Esophagus squamous epithelium (tissue), 5 donors: ENCODE data around the gene KRTAP10-4. TPM values are rescaled to one million over a fixed set of nuclear protein-coding genes. Genes with fewer than 3 reads are reported as not detected.
A peak's percentile ranks its signal among the peaks of the same experiment; 100 is the strongest.

Experiments
- DNase-seq: peaks from one replicate; lab custom pipeline; 2025; lab: John Stamatoyannopoulos, UW
- H3K27ac ChIP-seq, 4 donors: fragments of 200-600 bp; sonication (generic); one replicate each; pipeline ENCODE4 v1.5.1; 2016 to 2019; ENCODE audit warnings: mild to moderate bottlenecking in 1 of 4
- H3K27me3 ChIP-seq, 4 donors: fragments of 200-600 bp; sonication (generic); 1 replicate in 3 of 4; 2 replicates in 1 of 4; pipeline versions ENCODE4 v1.5.1 to v1.6.0; 2017 to 2021; ENCODE audit warnings: antibody characterized with exemption in 1 of 4
- H3K36me3 ChIP-seq, 3 donors: fragments of 200-600 bp; sonication (generic); one replicate each; pipeline ENCODE4 v1.5.1; 2016 to 2019
- H3K4me1 ChIP-seq, 3 donors: fragments of 200-600 bp; sonication (generic); one replicate each; pipeline ENCODE4 v1.5.1; 2017 to 2019
- H3K4me3 ChIP-seq, 4 donors: fragments of 200-600 bp; sonication (generic); 1 replicate in 3 of 4; 2 replicates in 1 of 4; pipeline ENCODE4 v1.5.1; 2016 to 2019; ENCODE audit warnings: mild to moderate bottlenecking in 2 of 4, moderate library complexity in 1 of 4
- H3K9me3 ChIP-seq, 3 donors: fragments of 200-600 bp; sonication (generic); one replicate each; pipeline ENCODE4 v1.5.1; 2016 to 2019
- CTCF ChIP-seq, 6 experiments: fragments of 450-650 bp in 4 of 6; fragments of 200-600 bp in 2 of 6; sonication (generic) in 2 of 6; IDR thresholded peaks; one replicate each; pipeline ENCODE4 v1.5.1; 2016 to 2019; ENCODE audit warnings: antibody characterized with exemption in 6 of 6, mild to moderate bottlenecking in 4 of 6, moderate library complexity in 4 of 6
- POLR2A ChIP-seq, 4 donors: fragments of 450-650 bp; IDR thresholded peaks; one replicate each; pipeline ENCODE4 v1.6.1; 2017; ENCODE audit warnings: antibody characterized with exemption in 4 of 4, mild to moderate bottlenecking in 4 of 4, moderate library complexity in 3 of 4
- WGBS, 2 donors: methylation state at CpG; one replicate each; pipeline ENCODE4 v1.1.5; 2018; 5-methylcytosine and 5-hydroxymethylcytosine counted together
- intact Hi-C: fragments of 100-400 bp; cut with DNase I; formaldehyde crosslinking; loops from one replicate; pipeline ENCODE4 v1.15.0; 2022
- total RNA-seq, 4 donors: library from RNA; depleted of rRNA; stranded (reverse); fragments of >200 nt; gene quantifications; one replicate each; pipeline ENCODE4 v1.1.0, GENCODE V29; 2016
- donor health status: DM: yes; HTN: yes; CAD: no.

The KRTAP10-4 gene
- total RNA-seq, 4 donors from 2014 or later: not detected

GRCh38 chr21:44542716-44543115, 30.8 kb upstream of the KRTAP10-4 start:
- no peaks in the 10 kb centered on the region for H3K36me3 ChIP-seq
- peaks cover 0 to 22% (median 0%) of the 10 kb centered on the region in 4 donors for H3K27me3 ChIP-seq
- intact Hi-C loops: no loop called here
- no peaks in the 10 kb centered on the region for H3K4me1 ChIP-seq
- peaks cover 0 to 31% (median 0%) of the 10 kb centered on the region in 3 donors for H3K9me3 ChIP-seq
- 70 to 86% methylated on average over 1 of the region's 1 CpG for WGBS, 2 donors
- no peak overlapping the region for H3K4me3 ChIP-seq
- no peak overlapping the region for H3K27ac ChIP-seq
- no peak for TF ChIP-seq POLR2A (IDR thresholded peaks at IDR 0.05)
- no peak for TF ChIP-seq CTCF (IDR thresholded peaks at IDR 0.05)
- DNase-seq: no peak

GRCh38 chr21:44544566-44544965, 29.0 kb upstream of the KRTAP10-4 start:
- peaks cover 0 to 33% (median 0%) of the 10 kb centered on the region in 4 donors for H3K27me3 ChIP-seq
- H3K4me3 ChIP-seq: no peak overlapping the region
- intact Hi-C loops: no loop called here
- peaks cover 0 to 13% (median 5%) of the 10 kb centered on the region in 3 donors for H3K4me1 ChIP-seq
- 53 to 71% methylated on average over 3 of the region's 3 CpGs for WGBS, 2 donors
- TF ChIP-seq POLR2A (IDR thresholded peaks at IDR 0.05) (no peak), CTCF (IDR thresholded peaks at IDR 0.05) (no peak)
- peaks cover 0 to 31% (median 0%) of the 10 kb centered on the region in 3 donors for H3K9me3 ChIP-seq
- DNase-seq: no peak
- H3K36me3 ChIP-seq: no peaks in the 10 kb centered on the region
- H3K27ac ChIP-seq: no peak overlapping the region

GRCh38 chr21:44547656-44548331, 25.7 kb upstream of the KRTAP10-4 start:
- TF ChIP-seq CTCF (IDR thresholded peaks at IDR 0.05) (no peak), POLR2A (IDR thresholded peaks at IDR 0.05) (no peak)
- intact Hi-C loops: no loop called here
- WGBS, 2 donors: 53 to 56% methylated on average over 5 of the region's 5 CpGs
- Histone ChIP-seq H3K4me1 (peaks cover 0 to 35% (median 5%) of the 10 kb centered on the region in 3 donors), H3K27me3 (peaks cover 0 to 45% (median 0%) of the 10 kb centered on the region in 4 donors), H3K4me3 (no peak overlapping the region), H3K27ac (no peak overlapping the region), H3K36me3 (no peaks in the 10 kb centered on the region), H3K9me3 (peaks cover 0 to 13% (median 0%) of the 10 kb centered on the region in 3 donors)
- DNase-seq: no peak

GRCh38 chr21:44548381-44548780, 25.1 kb upstream of the KRTAP10-4 start:
- H3K27me3 ChIP-seq: peaks cover 0 to 45% (median 0%) of the 10 kb centered on the region in 4 donors
- H3K27ac ChIP-seq: no peak overlapping the region
- H3K9me3 ChIP-seq: peaks cover 0 to 11% (median 0%) of the 10 kb centered on the region in 3 donors
- no peak for TF ChIP-seq POLR2A (IDR thresholded peaks at IDR 0.05)
- no peak for TF ChIP-seq CTCF (IDR thresholded peaks at IDR 0.05)
- no peak for DNase-seq
- no peaks in the 10 kb centered on the region for H3K36me3 ChIP-seq
- H3K4me1 ChIP-seq: peaks cover 0 to 35% (median 5%) of the 10 kb centered on the region in 3 donors
- H3K4me3 ChIP-seq: peak overlapping the region in 1 of 4 donors; percentile 30
- WGBS, 2 donors: 39 to 41% methylated on average over 13 of the region's 13 CpGs
- intact Hi-C loops: no loop called here

GRCh38 chr21:44548922-44549321, 24.6 kb upstream of the KRTAP10-4 start:
- Histone ChIP-seq H3K4me3 (peak overlapping the region in 1 of 4 donors; percentile 30), H3K9me3 (peaks cover 0 to 11% (median 0%) of the 10 kb centered on the region in 3 donors), H3K27me3 (peaks cover 0 to 45% (median 0%) of the 10 kb centered on the region in 4 donors), H3K36me3 (no peaks in the 10 kb centered on the region), H3K27ac (no peak overlapping the region), H3K4me1 (peaks cover 0 to 35% (median 5%) of the 10 kb centered on the region in 3 donors)
- no peak for DNase-seq
- intact Hi-C loops: no loop called here
- TF ChIP-seq CTCF (IDR thresholded peaks at IDR 0.05) (no peak), POLR2A (IDR thresholded peaks at IDR 0.05) (no peak)
- 25 to 29% methylated on average over 13 to 14 of the region's 14 CpGs for WGBS, 2 donors
